GM12891 (cell line): ENCODE data around the gene LRMDA.

Experiments
- DNase-seq: peaks from one replicate; pipeline ENCODE4 v3.0.0; 2011; ENCODE audit warnings: low spot score; ENCODE audit not compliant: insufficient read length
- FAIRE-seq: peaks from 2 replicates; lab custom pipeline; 2011; peaks lifted over from hg19 to GRCh38; lab: Jason Lieb, UNC
- PAX5 ChIP-seq: IDR thresholded peaks from 2 replicates; pipeline ENCODE4 v1.6.1; 2011; ENCODE audit warnings: low read length, moderate library complexity, mild to moderate bottlenecking; ENCODE audit not compliant: insufficient read depth, severe bottlenecking
- POLR2A ChIP-seq: IDR thresholded peaks from 2 replicates; pipeline ENCODE4 v1.6.1; 2011; ENCODE audit warnings: low read depth, low read length, control low read depth
- POLR2AphosphoS5 ChIP-seq: IDR thresholded peaks from 2 replicates; pipeline ENCODE4 v1.6.1; 2011; ENCODE audit warnings: low read depth, low read length, control low read depth
- POU2F2 ChIP-seq: IDR thresholded peaks from 2 replicates; pipeline ENCODE4 v1.6.1; 2011; ENCODE audit warnings: low read depth, mild to moderate bottlenecking, control low read depth, low read length, moderate library complexity
- SPI1 ChIP-seq: IDR thresholded peaks from 2 replicates; pipeline ENCODE4 v1.6.1; 2011; ENCODE audit warnings: low read depth, low read length, control low read depth
- TAF1 ChIP-seq: IDR thresholded peaks from 2 replicates; pipeline ENCODE4 v1.6.1; 2011; ENCODE audit warnings: low read depth, low read length, control low read depth

Gene LRMDA

DNA sequence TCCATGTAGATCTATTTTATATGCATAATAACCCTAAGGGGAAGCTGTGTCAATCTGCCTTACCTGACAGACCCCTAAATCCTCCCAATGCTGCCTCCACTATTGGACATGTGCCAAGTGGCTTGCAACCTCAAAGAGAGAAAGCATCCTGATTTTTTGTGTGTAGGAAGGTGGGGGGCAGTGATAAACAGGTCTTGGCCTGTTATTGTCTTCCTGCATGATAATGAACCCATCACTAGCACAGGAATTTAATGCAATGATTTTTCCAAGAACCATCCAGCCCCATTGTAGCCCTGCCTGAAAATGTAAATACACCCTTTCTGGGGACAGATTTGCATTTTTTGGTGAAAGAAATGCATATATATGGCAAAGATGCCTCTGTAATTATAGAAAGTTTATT, 850.2 kb downstream of the LRMDA start:
- no peak for TF ChIP-seq SPI1
- FAIRE-seq (no peak), DNase-seq (no peak)

DNA sequence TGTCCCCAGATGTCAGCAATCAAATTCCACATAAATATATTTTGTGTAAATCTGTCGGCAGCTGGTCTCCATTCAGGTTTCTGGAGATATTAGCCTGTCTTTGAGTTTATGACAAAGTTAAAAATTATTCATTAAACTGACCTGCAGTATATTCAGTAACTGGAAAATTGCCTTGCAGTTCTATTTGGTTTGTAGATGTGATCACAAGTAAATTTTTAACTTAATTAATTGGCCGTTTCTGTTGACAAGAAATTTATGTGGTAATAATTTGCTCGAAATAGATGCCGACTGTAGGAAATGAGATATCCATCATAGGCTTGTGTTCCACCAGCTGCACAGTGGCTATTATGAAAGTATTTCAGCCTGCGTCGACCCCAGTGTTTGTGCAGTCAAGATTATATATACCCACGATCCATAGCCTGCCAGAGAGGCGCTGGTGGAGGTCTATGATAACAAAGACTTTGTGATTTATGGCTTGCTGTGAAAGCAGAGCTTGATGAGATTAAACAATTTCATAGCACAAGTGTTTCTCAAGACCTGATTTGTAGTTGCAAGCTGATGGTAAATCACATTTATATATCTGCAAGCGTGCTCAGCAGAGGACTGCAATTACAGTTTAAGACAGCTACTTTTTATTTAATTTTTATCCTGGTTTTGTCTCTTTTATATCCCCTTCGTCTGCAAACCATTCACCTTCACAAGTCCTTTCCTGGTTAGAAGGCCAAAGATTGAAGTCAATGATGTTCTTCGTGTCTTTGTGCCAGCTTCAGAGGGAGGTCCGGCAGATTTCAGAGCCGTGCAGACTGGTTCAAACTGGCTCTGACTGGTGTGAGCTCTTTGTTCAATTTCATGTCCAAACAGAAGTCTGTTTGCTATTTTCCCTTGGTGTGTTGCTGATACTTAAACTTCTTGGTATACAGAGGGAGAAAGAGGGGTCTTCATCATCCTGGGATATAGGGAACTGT, 850.9 kb downstream of the LRMDA start:
- FAIRE-seq (no peak), DNase-seq (no peak)
- no peak for TF ChIP-seq PAX5

DNA sequence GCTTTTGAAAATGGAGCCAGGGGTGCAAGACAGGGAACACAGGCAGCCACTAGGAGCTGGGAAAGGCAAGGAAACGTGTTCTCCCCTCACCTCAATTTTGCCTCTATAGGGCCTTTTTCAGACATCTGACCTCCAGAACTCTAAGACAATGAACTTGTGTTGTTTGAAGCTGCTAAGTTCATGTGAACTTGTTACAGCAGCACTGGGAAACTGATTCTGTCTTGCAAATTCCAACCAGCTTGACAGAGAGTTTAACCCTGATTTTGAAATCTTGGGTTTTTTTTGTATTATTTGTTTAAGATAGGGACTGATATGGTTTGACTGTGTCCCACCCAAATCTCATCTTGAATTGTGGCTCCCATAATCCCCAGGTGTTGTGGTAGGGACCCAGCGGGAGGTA, 852.9 kb downstream of the LRMDA start:
- FAIRE-seq (no peak), DNase-seq (no peak)
- TF ChIP-seq SPI1 (no peak), PAX5 (no peak), POU2F2 (no peak), POLR2A (no peak), POLR2AphosphoS5 (no peak), TAF1 (no peak)

DNA sequence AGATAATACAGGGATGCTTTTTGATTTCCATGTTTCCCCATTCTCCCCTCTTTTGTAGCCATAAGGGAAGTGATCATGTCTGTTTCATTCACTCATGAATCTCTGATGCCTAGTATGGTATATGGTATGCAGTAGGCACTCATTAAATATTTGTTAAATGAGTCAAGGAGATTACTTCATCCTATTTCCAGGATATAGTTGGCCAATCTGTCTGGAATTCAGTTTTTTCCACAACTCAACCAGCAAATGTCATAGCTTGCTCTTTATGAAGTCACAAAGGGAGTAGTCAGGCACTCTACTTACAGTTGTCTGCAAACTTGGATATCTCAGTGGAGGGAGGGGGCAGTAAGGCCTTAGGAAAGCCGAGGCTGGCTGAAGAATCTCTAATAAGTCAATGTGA, 853.6 kb downstream of the LRMDA start:
- no peak for DNase-seq
- no peak for FAIRE-seq
- no peak for TF ChIP-seq TAF1
- TF ChIP-seq POLR2A = no peak
- TF ChIP-seq POLR2AphosphoS5 = no peak
- no peak for TF ChIP-seq POU2F2
- no peak for TF ChIP-seq SPI1
- TF ChIP-seq PAX5 = no peak

DNA sequence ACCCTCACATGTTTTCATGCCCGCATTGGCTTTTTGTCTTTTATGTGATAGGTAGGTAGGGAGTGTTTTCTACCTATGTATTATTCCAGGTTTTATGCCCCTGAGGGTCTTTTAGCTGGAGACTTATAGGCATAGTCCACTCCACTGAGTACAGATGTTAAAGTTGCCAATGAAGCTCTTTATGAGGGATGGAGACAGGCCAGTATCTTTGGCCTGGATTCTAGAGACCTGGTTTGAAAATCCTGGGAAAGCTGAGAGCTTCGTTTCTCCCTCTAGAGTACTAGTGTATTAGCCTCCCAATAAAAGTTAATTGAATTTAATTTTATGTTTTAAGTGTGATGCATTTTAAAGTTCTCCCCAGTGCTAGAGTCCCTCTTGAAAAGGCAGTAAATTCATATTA, 854.1 kb downstream of the LRMDA start:
- DNase-seq (no peak), FAIRE-seq (no peak)
- TF ChIP-seq POU2F2 (no peak), PAX5 (no peak), SPI1 (no peak), TAF1 (no peak), POLR2AphosphoS5 (no peak), POLR2A (no peak)

DNA sequence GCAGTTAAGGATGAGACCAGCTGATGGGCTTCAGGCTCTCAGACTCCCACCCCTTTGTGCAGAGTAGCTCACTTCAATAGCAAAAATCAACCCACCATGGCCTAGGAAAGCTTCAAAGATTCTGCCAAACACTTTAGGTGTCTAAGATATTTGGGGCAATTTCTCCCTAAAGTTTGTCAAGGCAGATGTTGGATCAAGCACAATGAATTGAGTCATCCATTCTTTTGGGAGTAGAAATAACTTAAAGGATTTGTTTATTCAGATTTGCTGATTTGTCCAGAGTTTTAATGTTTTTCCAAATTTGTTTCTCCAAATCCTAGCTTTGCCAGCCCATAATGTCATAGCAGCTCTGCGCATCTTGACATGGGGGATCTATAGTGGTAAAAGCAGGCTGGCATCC, 855.1 kb downstream of the LRMDA start:
- no peak for TF ChIP-seq POLR2AphosphoS5
- DNase-seq = no peak
- FAIRE-seq = no peak

DNA sequence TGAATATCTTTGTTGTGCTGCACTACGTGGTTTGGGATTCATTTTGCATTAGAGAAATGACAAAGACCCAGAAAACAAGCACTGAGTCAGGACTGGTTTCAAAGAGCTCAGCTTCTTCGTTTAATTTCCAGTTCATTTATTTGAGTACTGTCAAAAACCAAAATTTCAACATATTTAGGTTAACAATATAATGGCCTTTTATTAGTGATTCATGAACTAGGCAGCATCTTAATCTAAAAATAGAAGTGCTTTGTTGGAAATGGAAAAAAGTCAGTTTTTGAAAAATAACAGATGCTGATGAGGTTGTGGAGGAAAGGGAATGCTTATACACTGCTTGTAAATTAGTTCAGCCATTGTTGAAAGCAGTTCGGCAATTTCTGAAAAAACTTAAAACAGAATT, 856.4 kb downstream of the LRMDA start:
- no peak for FAIRE-seq
- TF ChIP-seq POU2F2 (no peak), SPI1 (no peak), POLR2A (no peak), PAX5 (no peak), TAF1 (no peak), POLR2AphosphoS5 (no peak)
- DNase-seq = no peak

DNA sequence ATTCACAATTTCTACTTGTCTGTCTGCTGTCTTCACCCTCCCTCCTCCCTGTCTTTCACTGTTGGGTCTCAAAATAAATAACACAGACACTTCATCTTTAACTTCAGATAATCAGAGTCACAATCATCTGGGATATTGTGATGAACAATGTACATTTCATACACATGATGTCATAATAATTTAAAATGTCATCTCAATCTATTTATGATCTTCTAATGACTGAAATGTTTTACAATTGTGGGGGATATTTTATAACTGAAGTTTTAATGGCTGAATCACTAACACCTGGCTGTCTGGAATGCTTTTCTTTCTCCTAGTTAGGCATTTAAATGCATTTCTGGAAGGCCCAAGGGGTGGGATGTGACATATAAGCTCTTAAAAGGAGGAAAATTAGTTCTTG, 859.8 kb downstream of the LRMDA start:
- DNase-seq (no peak), FAIRE-seq (no peak)
- TF ChIP-seq POLR2AphosphoS5 = no peak

DNA sequence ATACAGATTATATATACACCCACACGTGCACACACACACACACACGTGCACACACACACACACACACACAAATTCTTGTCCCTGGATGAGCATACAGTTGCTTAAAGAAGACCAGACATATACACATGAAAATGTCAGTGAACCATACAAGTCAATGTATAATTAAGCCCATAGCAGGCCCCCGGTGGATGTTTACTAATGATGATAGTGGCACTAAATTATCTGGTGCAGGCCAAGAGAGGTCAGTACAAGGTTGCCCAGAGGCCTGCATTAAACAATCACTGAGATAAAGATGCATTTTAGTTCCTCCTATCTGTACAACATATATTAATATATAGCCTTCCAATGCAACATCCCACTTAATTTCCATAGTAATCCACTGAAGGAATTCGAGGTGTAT, 860.5 kb downstream of the LRMDA start:
- no peak for DNase-seq
- TF ChIP-seq POLR2AphosphoS5 = no peak
- TF ChIP-seq PAX5 = no peak
- no peak for TF ChIP-seq TAF1
- TF ChIP-seq POLR2A = no peak
- TF ChIP-seq POU2F2 = no peak
- no peak for TF ChIP-seq SPI1
- FAIRE-seq = no peak

DNA sequence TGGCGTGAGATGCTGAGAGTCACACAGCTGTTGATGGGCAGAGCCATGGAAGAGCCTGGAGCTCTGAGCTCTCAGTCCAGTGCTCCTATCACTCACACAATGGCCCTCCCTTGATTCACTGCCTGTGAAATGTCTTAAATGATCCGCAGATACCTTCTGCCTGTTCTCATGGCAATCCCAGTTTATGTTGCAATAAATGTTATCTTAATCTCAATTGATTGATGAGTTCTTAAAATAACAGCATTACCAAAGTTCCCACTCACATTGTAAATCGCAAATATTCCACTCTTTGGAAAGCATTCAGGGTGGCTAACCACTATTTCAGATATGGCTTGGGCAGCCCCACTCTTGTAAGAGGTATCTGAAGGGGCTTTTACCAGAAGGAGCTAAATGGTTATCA, 865.5 kb downstream of the LRMDA start:
- TF ChIP-seq POLR2A (no peak), POLR2AphosphoS5 (no peak), SPI1 (no peak), POU2F2 (no peak), TAF1 (no peak), PAX5 (no peak)
- FAIRE-seq (no peak), DNase-seq (no peak)

DNA sequence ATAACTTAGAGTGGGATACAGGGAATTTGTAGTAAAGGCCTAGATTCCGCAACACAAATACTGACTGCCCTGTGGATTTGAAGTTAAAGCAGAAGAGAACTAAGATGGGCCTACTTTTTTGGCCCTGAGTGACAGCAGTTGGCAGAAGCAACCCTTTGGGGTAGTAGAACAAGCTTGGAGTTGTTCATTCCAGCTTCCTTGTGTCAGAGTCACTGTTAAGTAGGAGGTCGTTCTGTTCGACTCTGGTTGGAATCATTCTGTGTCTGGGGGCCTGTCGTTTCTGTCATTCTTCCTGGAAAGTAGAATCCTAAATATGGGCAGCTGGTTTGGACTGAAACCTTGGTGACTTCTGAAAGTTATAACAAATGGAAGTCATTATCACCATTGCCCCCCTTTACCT, 865.9 kb downstream of the LRMDA start:
- TF ChIP-seq POU2F2 (no peak), SPI1 (no peak), PAX5 (no peak), TAF1 (no peak)
- FAIRE-seq (no peak), DNase-seq (no peak)
